ENCODE results near the gene SERTAD4.

DNA sequence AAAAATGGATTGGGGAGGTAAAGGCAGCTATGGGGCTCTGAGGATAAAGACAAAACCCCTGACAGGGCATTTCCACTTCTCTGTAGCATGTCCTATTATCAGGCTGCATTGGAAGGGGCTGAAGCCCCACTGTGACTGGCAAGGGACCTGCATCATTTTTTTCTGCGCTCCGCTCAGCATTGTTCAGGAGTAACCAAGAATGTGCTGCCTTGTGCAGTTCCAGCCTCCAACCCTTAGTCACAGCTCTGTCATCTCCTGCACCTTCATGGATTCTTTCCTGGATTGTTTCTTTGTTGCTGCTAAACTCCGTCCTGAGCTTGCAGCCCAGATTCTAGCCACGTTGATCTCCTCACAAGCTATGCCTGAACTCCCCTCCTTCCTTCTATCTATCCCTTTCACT lies 37.4 kb downstream of the SERTAD4 start:
- TF ChIP-seq, protein P1, sequence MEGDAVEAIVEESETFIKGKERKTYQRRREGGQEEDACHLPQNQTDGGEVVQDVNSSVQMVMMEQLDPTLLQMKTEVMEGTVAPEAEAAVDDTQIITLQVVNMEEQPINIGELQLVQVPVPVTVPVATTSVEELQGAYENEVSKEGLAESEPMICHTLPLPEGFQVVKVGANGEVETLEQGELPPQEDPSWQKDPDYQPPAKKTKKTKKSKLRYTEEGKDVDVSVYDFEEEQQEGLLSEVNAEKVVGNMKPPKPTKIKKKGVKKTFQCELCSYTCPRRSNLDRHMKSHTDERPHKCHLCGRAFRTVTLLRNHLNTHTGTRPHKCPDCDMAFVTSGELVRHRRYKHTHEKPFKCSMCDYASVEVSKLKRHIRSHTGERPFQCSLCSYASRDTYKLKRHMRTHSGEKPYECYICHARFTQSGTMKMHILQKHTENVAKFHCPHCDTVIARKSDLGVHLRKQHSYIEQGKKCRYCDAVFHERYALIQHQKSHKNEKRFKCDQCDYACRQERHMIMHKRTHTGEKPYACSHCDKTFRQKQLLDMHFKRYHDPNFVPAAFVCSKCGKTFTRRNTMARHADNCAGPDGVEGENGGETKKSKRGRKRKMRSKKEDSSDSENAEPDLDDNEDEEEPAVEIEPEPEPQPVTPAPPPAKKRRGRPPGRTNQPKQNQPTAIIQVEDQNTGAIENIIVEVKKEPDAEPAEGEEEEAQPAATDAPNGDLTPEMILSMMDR (conservative IDR thresholded peaks at IDR 0.05; ENCODE audit: low read length) = no peak
- no peak for TF ChIP-seq EZH2phosphoT487 (IDR thresholded peaks at IDR 0.05; ENCODE audit: borderline replicate concordance)

Measured in Loucy (cell line).